Gastrocnemius medialis (tissue), 4 donors: ENCODE data around the gene ERBIN.

Experiments
- POLR2A ChIP-seq, 2 donors: fragments of 450-650 bp; IDR thresholded peaks; one replicate each; pipeline ENCODE4 v1.6.1; 2017; ENCODE audit warnings: antibody characterized with exemption in 2 of 2, mild to moderate bottlenecking in 2 of 2, moderate library complexity in 2 of 2
- TF ChIP-seq, protein P1 (sequence below), 5 experiments: fragments of 450-650 bp in 3 of 5; fragments of 200-600 bp in 2 of 5; sonication (generic) in 2 of 5; IDR thresholded peaks in 4 of 5; conservative IDR thresholded peaks in 1 of 5; 1 replicate in 4 of 5; 2 replicates in 1 of 5; pipeline ENCODE4 v1.5.1; 2016 to 2019; ENCODE audit warnings: antibody characterized with exemption in 5 of 5, mild to moderate bottlenecking in 3 of 5, moderate library complexity in 3 of 5

DNA sequence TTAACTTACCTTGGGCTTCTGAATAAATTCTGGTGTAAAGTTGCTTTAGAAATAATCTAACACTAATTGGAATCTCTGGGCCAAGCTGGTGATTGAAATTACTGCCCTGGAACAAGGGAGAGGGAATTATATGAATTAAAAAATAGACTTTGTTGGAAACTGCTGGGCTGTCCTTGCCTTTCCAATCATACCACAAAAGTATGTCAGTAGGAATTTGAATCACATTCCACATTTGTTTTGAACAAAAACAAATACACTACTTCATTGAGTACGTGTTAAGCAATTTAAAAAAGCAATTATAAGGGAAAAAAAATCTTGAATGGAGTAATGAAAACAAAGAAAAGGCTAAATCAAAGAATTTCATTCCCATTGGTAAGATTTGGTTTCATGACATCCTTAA is 115.3 kb downstream of the ERBIN start:
- TF ChIP-seq, protein P1, sequence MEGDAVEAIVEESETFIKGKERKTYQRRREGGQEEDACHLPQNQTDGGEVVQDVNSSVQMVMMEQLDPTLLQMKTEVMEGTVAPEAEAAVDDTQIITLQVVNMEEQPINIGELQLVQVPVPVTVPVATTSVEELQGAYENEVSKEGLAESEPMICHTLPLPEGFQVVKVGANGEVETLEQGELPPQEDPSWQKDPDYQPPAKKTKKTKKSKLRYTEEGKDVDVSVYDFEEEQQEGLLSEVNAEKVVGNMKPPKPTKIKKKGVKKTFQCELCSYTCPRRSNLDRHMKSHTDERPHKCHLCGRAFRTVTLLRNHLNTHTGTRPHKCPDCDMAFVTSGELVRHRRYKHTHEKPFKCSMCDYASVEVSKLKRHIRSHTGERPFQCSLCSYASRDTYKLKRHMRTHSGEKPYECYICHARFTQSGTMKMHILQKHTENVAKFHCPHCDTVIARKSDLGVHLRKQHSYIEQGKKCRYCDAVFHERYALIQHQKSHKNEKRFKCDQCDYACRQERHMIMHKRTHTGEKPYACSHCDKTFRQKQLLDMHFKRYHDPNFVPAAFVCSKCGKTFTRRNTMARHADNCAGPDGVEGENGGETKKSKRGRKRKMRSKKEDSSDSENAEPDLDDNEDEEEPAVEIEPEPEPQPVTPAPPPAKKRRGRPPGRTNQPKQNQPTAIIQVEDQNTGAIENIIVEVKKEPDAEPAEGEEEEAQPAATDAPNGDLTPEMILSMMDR (IDR thresholded peaks at IDR 0.05 in 4 of 5, conservative IDR thresholded peaks at IDR 0.05 in 1 of 5) = no peak
- no peak for TF ChIP-seq POLR2A (IDR thresholded peaks at IDR 0.05)
